NCI-H510A (cell line): ENCODE results near the gene OR12D1.
"Not testable (repeated sequence)": the region's sequence is repeated elsewhere in the genome, so short reads cannot be mapped to it uniquely, and the experiment has no call there.

Experiments used
- DNase-seq: peaks from one replicate; lab custom pipeline; 2025; lab: John Stamatoyannopoulos, UW

Gene OR12D1

GRCh38 chr6:29414588-29414987 lies at the start of gene OR12D1:
TSS of gene OR12D1 (plus strand) at chr6:29414928.
- no peak for DNase-seq

- DNase-seq: no peak
These were observed 46.0 kb upstream of the OR12D1 start, which contains the start of gene OR5V1 for GRCh38 chr6:29368765-29369164. TSS of gene OR5V1 (minus strand) at chr6:29368865. CDS start at chr6:29356195, 12,670 bp downstream.

- no peak for DNase-seq
These were observed 39.5 kb upstream of the OR12D1 start, which contains the start of gene OR12D3 for GRCh38 chr6:29375191-29375590. TSS of gene OR12D3 (minus strand) at chr6:29375291. CDS start at chr6:29375287, 4 bp downstream.

- no peak for DNase-seq
These were observed 38.7 kb upstream of the OR12D1 start for GRCh38 chr6:29376003-29376402.

- DNase-seq: no peak
These were observed 26.2 kb upstream of the OR12D1 start for GRCh38 chr6:29388533-29388932.

- no peak for DNase-seq
These were observed 19.4 kb upstream of the OR12D1 start, which contains the start of gene OR12D2 for GRCh38 chr6:29395331-29395730. TSS of gene OR12D2 (plus strand) at chr6:29395631. CDS start at chr6:29396700, 1,069 bp downstream.

- no peak for DNase-seq
These were observed 15.2 kb upstream of the OR12D1 start for GRCh38 chr6:29399525-29399924.

GRCh38 chr6:29403801-29404200 lies 10.9 kb upstream of the OR12D1 start:
- DNase-seq: no peak

GRCh38 chr6:29419516-29419915 lies 4.8 kb downstream of the OR12D1 start:
- DNase-seq: no peak

- DNase-seq: no peak
These were observed 9.4 kb downstream of the OR12D1 start for GRCh38 chr6:29424168-29424567.

- DNase-seq: no peak
These were observed 9.8 kb downstream of the OR12D1 start for GRCh38 chr6:29424575-29424974.

- no peak for DNase-seq
These were observed 10.3 kb downstream of the OR12D1 start for GRCh38 chr6:29425075-29425474.

- no peak for DNase-seq
These were observed 11.9 kb downstream of the OR12D1 start for GRCh38 chr6:29426654-29427053.

- DNase-seq: not testable (repeated sequence)
These were observed 22.0 kb downstream of the OR12D1 start for GRCh38 chr6:29436730-29437129.

- no peak for DNase-seq
These were observed 24.3 kb downstream of the OR12D1 start, which contains the start of gene OR10C1 for GRCh38 chr6:29439006-29439405. TSS of gene OR10C1 (plus strand) at chr6:29439306. CDS start at chr6:29440016, 710 bp downstream.

- no peak for DNase-seq
These were observed 28.0 kb downstream of the OR12D1 start for GRCh38 chr6:29442719-29443118.

GRCh38 chr6:29444031-29444430 lies 29.3 kb downstream of the OR12D1 start:
- not testable (repeated sequence) for DNase-seq

- DNase-seq: no peak
These were observed 32.9 kb downstream of the OR12D1 start for GRCh38 chr6:29447670-29448069.

- no peak for DNase-seq
These were observed 36.9 kb downstream of the OR12D1 start for GRCh38 chr6:29451471-29452193.

GRCh38 chr6:29456971-29457370 lies 42.2 kb downstream of the OR12D1 start, which contains the start of the genes OR11A1 and OR2H1:
TSS of gene OR11A1 (minus strand) at chr6:29457071. CDS start at chr6:29427641, 29,430 bp downstream.
TSS of gene OR2H1 (plus strand) at chr6:29457155. CDS start at chr6:29461770, 4,615 bp downstream.
- no peak for DNase-seq

GRCh38 chr6:29461021-29461814 lies 46.5 kb downstream of the OR12D1 start:
- DNase-seq: no peak

GRCh38 chr6:29462022-29462421 lies 47.3 kb downstream of the OR12D1 start:
- no peak for DNase-seq

GRCh38 chr6:29465279-29465678 lies 50.6 kb downstream of the OR12D1 start:
- no peak for DNase-seq
